AG09319 (cell line): ENCODE measurements around the gene DCLK1.

Experiments
- DNase-seq: peaks from one replicate; pipeline ENCODE4 v3.0.0-alpha.2; 2010; ENCODE audit warnings: low read depth; ENCODE audit errors: extremely low read depth
- CTCF ChIP-seq: IDR thresholded peaks from 2 replicates; pipeline ENCODE4 v1.5.1; 2011; ENCODE audit warnings: low read depth, mild to moderate bottlenecking, inconsistent platforms, low read length, moderate library complexity

The DCLK1 gene

DNA sequence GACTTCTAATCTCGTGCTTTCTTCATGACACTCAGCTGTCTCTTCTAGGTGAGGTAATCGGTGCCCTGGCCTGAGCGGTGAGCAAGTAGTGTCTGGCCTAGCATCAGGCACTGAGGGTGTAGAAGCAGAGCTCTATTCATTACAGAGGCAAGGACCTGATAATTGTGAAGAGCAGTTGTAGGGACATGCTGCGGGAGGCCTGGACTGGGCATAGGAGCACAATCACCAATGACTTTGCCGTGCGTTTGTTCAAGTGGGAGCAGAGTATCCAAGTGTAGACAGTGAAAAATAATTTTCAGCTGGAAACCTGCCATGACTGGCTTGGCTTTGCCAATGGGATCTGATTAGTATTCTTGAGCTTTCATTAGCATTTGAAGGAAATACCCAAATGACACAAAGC lies 32.1 kb upstream of the DCLK1 start:
- TF ChIP-seq CTCF, result no peak
- DNase-seq, result no peak

DNA sequence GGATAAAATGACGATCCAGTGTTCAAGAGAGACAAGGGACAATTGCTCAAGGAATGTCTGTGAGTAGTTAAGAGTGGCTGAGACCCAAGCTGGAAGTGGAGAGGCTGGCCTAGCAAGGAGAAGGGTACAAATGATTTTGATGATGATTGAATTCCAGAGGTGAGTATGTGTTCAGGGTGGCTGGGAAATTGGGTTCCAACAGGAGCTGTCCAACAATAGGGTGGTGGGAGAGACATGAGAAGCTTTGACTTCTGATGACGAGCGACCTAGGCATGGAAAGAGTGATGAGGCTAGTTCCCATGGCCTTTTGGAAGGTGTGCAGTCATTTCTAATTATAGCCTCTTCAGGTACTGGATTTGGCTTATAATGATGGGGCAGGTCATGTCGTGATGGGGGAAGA lies 29.1 kb upstream of the DCLK1 start:
- no peak for TF ChIP-seq CTCF
- no peak for DNase-seq

GRCh38 chr13:36158611-36159010 lies 27.4 kb upstream of the DCLK1 start:
- no peak for DNase-seq
- TF ChIP-seq CTCF, result no peak

DNA sequence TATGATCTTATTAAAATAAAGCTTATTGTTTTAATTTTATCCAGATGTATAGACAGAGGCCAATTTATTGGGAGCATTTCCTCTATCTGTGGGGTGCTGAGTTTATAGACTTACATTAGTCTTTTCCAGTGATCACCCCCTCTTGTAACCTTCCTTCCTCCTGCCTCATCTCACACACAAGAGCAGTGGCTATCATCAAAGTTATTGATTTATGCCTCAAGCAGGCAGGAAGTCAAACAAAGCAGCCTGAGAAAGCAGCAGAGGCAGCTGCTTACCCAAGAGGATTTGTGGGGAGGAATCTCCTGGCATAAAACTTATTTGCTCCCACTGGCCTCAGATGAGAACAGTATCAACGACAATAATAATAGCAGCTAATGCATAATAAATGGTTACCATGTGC lies 26.3 kb upstream of the DCLK1 start:
- DNase-seq, result no peak
- no peak for TF ChIP-seq CTCF

DNA sequence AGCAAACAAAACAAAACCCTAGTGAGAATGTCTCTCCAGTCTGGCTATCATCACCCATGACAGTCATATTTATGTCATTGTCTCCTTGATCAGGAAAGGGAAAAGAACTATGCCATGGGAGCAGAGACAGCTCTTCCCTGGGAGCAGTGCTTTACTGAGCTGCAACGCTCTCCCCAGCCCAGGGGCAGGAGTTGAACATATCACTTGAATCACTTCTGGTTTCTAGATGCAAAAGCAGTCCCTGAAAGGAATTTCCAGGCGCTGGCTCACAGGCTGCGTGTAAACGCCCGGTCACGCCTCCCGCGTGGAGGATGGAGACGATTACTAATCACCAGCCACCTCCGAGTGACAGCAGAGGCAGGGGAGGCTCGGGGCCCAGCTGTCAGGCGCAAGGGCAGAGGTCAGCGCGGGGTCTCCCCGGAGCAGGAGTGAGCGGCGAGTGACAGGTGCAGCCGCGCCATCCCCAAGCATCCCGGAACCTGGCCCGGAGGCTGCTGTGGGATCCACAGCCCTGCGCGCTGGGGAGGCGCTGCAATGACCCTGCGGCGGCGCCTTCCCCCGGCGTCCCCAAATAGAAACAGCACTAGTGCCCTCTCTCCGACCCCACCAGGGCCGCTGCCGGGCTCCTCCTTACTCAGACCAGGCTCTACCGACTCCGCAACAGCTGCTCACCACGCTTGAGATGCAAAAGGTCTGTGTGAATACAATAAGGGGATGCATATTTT lies 23.5 kb upstream of the DCLK1 start:
- TF ChIP-seq CTCF, result no peak
- no peak for DNase-seq

DNA sequence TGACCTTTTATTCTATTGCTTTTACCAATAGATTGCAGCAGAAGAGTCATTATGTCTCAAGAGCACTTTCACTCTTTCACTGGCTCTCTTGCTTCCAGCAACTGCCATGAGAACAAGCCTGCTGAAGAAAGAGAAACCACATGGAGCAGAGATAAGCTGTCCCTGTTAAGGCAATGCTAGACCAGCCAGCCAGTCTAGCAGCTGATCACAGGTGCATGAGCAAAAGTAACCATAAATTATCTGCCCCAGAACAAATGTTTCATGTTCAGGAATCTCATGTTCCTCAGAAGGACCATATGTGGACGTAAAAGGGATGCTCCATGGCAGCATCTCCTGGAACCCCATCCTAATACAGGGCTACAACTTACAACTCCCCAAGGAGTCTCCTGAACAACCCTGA lies 20.4 kb upstream of the DCLK1 start:
- DNase-seq, result no peak
- TF ChIP-seq CTCF, result no peak

DNA sequence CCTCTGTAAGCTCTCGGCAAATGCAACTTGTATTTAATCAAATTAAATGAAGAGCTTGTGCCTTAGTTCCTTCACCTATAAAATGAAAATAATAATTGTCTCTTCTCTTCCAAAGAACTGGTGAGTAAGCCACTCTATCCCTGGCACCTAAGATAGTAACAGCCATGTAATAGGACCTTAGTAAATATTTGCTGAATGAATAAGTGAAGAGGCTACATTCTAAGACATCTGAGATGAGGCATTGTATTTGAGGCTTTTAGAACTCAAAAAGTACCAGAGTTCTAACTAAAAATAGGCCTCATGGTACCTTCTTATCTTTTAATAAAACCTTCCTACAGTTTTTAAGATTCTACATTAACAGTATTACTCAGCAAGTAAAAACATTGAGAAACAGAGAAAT lies 17.3 kb upstream of the DCLK1 start:
- no peak for DNase-seq
- no peak for TF ChIP-seq CTCF
